GM08714 (cell line): ENCODE measurements around the gene GRK4.

Experiments
- H3K4me3 ChIP-seq: fragments of 200-500 bp; sonication (Bioruptor generic); 2 replicates; pipeline ENCODE4 v1.5.1; 2014; ENCODE audit warnings: mild to moderate bottlenecking, low read length, inconsistent platforms
- ZNF274 ChIP-seq: IDR thresholded peaks from 2 replicates; pipeline ENCODE4 v1.6.1; 2012; ENCODE audit warnings: mild to moderate bottlenecking, low read depth, low read length

GRK4 gene

GRCh38 chr4:2927016-2927695, 36.2 kb upstream of the GRK4 start:
- no peak for TF ChIP-seq ZNF274
- H3K4me3 ChIP-seq: no peak overlapping the region

- no peak for TF ChIP-seq ZNF274
- H3K4me3 ChIP-seq: no peak overlapping the region
These were observed 35.7 kb upstream of the GRK4 start for GRCh38 chr4:2927696-2928075.

DNA sequence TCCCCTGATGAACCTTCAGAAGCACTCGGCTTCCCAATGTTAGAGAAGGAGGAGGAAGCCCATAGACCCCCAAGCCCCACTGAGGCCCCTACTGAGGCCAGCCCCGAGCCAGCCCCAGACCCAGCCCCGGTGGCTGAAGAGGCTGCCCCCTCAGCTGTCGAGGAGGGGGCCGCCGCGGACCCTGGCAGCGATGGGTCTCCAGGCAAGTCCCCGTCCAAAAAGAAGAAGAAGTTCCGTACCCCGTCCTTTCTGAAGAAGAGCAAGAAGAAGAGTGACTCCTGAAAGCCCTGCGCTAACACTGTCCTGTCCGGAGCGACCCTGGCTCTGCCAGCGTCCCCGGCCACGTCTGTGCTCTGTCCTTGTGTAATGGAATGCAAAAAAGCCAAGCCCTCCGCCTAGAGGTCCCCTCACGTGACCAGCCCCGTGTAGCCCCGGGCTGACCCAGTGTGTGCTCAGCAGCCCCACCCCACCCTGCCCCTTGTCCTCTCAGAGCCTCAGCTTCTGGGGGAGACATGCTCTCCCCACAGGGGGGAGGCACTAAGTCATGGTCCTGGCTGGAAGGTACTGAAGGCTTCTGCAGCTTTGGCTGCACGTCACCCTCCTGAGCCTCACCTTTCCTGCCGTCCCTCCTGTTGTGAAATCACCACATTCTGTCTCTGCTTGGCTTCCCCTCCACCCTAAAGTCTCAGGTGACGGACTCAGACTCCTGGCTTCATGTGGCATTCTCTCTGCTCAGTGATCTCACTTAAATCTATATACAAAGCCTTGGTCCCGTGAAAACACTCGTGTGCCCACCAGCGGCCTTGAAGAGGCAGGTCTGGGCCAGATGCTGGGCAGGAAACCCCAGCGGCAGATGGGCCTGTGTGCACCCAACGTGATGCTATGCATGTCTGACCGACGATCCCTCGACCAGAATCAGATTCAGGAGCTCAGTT, 34.9 kb upstream of the GRK4 start:
- no peak for TF ChIP-seq ZNF274
- H3K4me3 ChIP-seq: no peak overlapping the region

- no peak for TF ChIP-seq ZNF274
- no peak overlapping the region for H3K4me3 ChIP-seq
These were observed 33.9 kb upstream of the GRK4 start for GRCh38 chr4:2929469-2929868.

DNA sequence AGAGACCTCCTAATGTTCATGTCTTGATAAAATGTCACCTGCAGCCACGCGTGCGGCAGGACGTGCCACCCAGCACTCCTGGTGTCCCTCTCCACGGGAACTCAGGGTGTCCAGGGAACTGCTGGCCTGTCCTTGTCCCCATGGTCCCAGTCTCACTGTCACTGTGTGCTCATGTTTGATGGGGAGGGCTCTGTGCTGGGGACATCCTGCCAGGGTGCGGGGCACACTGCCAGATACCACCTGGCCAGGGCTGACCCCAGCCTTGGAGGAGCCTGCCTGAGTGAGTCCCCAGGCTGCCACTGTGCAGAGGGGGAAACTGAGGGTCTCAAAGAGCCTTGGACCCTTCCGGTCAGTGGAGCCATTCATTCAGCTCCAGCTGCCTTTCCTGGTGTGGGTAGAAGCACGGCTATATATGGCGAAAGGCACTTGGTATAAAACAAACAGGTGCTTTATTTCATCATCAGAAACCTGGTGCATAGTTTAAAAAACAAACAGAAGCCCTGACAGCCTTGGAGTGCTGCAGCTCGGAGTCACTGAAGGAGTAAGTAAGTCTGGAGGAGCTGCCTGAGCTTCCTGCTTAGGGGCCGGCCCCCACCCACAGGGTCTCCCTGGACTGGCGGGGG, 33.1 kb upstream of the GRK4 start:
- TF ChIP-seq ZNF274: no peak
- H3K4me3 ChIP-seq: no peak overlapping the region

GRCh38 chr4:2930758-2931511, 32.4 kb upstream of the GRK4 start:
- H3K4me3 ChIP-seq: no peak overlapping the region; the same call in 1 of the 2 replicates
- no peak for TF ChIP-seq ZNF274

GRCh38 chr4:2931512-2932301, 31.7 kb upstream of the GRK4 start:
- TF ChIP-seq ZNF274: no peak
- H3K4me3 ChIP-seq: no peak overlapping the region; the same call in 1 of the 2 replicates

DNA sequence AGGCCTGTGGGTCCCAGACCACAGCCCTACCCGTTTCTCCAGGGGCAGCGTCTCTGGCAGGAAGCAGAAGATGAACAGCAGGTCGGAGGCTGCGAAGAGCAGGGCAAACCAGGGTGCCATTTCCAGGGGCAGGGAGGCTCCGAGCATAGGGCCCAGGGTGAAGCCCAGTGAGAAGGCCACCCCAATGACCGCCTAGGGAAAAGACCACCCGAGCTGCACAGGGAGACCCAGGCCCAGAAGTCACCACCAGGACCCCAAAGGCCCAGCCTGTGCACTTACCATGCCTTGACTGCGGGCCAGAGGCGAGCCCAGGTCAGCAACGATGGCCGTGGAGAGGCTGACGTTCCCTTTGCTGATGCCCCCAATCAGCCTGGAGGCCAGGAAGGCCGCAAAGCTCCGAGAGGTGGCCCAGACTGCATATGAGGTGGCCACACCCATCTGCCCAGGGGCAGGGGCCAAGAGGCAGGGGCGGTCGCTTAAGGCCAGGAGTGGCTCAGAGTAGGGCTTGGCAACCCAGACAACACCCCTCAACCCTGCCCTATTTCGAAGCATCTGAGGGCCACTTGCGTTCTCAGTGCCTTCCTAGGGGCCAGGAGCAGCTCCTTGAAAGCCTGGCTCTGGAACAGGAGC, 30.9 kb upstream of the GRK4 start:
- TF ChIP-seq ZNF274: no peak
- H3K4me3 ChIP-seq: no peak overlapping the region; the same call in 1 of the 2 replicates

GRCh38 chr4:2932951-2933565, 30.3 kb upstream of the GRK4 start:
- peak overlapping the region; percentile 65; the same call in 1 of the 2 replicates for H3K4me3 ChIP-seq
- TF ChIP-seq ZNF274: no peak

GRCh38 chr4:2933566-2934076, 29.8 kb upstream of the GRK4 start:
- TF ChIP-seq ZNF274: no peak
- peak overlapping the region; percentile 65; the same call in 1 of the 2 replicates for H3K4me3 ChIP-seq

- peak overlapping the region; percentile 65 for H3K4me3 ChIP-seq
- TF ChIP-seq ZNF274: no peak
These were observed 29.1 kb upstream of the GRK4 start for GRCh38 chr4:2934077-2934812.
